ENCODE measurements around the gene MAPK14.

- no peak for TF ChIP-seq CTCF (IDR thresholded peaks at IDR 0.05; ENCODE audit: extremely low read depth in 1 of 2, insufficient read depth in 1 of 2, low read depth in 1 of 2, low read length in 2 of 2)
- TF ChIP-seq MAX (IDR thresholded peaks at IDR 0.05; ENCODE audit: insufficient read depth, insufficient read length), result no peak
- TF ChIP-seq POLR2AphosphoS5 (IDR thresholded peaks at IDR 0.05; ENCODE audit: insufficient read depth, low read depth, low read length), result no peak
- no peak for TF ChIP-seq JUN (IDR thresholded peaks at IDR 0.05; ENCODE audit: borderline replicate concordance, insufficient read depth, insufficient read length, low read depth)
- TF ChIP-seq POLR2A (IDR thresholded peaks at IDR 0.05; ENCODE audit: low read depth, low read length), result no peak
- no peak for TF ChIP-seq FOS (IDR thresholded peaks at IDR 0.05; ENCODE audit: borderline replicate concordance, insufficient read depth, low read length)
- TF ChIP-seq EZH2 (IDR thresholded peaks at IDR 0.05; ENCODE audit: borderline replicate concordance, low read depth, low read length, severe bottlenecking), result no peak
Measured at GRCh38 chr6:36023996-36024795, 3.4 kb upstream of the MAPK14 start, which contains the start of gene SLC26A8.
